Embryonic facial prominence (tissue), 1 donor: Measurements from ENCODE around the gene FBXL5.

Experiments
- DNase-seq: peaks from one replicate; pipeline ENCODE4 v3.0.0-alpha.2; 2016; ENCODE audit errors: extremely low spot score

Gene FBXL5, protein sequence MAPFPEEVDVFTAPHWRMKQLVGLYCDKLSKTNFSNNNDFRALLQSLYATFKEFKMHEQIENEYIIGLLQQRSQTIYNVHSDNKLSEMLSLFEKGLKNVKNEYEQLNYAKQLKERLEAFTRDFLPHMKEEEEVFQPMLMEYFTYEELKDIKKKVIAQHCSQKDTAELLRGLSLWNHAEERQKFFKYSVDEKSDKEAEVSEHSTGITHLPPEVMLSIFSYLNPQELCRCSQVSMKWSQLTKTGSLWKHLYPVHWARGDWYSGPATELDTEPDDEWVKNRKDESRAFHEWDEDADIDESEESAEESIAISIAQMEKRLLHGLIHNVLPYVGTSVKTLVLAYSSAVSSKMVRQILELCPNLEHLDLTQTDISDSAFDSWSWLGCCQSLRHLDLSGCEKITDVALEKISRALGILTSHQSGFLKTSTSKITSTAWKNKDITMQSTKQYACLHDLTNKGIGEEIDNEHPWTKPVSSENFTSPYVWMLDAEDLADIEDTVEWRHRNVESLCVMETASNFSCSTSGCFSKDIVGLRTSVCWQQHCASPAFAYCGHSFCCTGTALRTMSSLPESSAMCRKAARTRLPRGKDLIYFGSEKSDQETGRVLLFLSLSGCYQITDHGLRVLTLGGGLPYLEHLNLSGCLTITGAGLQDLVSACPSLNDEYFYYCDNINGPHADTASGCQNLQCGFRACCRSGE

DNA sequence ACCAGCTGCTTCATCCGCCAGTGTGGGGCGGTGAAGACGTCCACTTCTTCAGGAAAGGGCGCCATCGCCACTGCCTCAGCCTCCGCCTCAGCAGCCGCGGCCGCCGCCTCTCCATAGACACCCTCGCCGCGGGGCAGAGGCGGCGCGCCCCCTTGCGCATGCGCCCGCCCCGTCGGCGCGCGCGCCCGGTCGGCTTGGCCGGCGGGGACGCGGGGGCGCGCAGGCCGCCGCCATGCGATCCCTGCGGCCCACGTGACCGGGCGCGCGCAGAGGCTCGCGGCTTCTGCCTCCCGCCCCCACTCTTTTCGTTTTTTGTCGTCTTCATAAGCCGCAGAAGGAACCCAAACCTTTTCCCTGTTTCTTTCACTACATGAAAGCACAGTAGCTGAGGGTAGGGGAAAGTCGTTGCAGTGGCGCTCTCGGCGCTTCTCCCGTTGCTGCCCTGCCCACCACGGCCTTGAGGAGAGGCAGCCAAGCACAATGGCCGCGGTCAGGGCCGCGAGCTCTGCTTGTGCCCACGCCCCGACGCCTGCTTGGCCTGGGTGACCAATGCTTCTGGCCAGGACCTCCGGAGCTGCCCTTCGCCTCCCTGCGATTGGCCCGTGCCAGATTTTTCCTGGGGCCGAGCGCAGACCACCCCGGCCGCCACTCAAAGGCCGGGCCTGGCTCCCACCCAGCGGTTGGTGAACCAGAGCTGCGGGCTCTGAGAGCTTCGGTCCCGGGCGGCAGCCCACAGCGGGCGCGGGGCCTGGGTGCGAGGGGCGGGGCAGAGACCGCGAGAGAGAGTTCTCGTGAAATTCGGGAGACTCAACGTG lies at the start of gene FBXL5:
FBXL5 (minus strand) TSS at position 135 of the 815 bp plus-strand sequence; CDS start at position 65, 70 bp downstream.
- DNase-seq = peak; percentile 78

DNA sequence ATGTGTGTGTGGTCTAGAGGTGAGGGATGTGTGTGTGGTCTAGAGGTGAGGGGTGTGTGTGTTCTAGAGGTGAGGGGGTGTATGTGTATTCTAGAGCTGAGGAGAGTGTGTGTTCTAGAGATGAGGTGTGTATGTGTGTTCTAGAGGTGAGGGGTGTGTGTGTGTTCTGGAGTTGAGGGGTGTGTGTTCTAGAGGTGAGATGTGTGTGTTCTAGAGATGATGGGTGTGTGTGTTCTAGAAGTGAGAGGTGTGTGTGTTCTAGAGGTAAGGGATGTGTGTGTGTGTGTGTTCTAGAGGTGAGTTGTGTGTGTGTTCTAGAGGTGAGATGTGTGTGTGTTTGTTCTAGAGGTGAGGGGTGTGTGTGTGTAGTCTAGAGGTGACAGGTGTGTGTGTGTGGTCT lies 49.0 kb upstream of the FBXL5 start:
- no peak for DNase-seq

DNA sequence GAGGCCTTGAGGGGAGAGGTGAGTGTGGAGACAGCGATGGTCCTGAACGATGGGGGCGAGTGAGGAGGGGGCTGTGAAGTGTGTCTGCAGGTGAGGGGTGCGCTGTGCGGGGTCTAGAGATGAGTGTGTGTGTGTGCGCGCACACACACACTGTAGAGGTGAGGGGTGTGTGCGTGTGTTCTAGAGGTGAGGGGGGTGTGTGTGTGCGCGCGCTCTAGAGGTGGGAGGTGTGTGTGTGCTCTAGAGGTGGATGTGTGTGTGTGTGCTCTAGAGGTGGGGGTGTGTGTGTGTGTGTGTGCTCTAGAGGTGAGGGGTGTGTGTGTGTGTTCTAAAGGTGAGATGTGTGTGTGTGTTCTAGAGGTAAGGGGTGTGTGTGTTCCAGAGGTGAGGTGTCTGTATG lies 48.3 kb upstream of the FBXL5 start:
- no peak for DNase-seq

DNA sequence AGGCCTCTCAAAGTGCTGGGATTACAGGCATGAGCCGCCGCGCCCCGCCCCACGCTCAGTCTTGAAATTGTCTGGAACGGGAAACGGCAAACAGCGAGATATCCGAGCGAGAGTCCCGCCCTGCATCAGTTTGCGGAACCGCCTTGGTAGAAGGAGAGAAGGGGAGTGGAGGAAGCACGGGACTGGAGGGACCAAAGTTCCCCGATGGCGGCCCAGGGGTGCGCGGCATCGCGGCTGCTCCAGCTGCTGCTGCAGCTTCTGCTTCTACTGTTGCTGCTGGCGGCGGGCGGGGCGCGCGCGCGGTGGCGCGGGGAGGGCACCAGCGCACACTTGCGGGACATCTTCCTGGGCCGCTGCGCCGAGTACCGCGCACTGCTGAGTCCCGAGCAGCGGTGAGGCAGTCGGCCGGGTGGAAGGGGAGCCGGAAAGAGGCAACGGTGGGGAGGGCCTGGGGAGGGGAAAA lies 47.8 kb upstream of the FBXL5 start, which contains the start of gene BST1:
BST1 (plus strand) TSS at position 125 of the 463 bp plus-strand sequence; CDS start at position 205, 80 bp downstream.
- DNase-seq = peak; percentile 19

DNA sequence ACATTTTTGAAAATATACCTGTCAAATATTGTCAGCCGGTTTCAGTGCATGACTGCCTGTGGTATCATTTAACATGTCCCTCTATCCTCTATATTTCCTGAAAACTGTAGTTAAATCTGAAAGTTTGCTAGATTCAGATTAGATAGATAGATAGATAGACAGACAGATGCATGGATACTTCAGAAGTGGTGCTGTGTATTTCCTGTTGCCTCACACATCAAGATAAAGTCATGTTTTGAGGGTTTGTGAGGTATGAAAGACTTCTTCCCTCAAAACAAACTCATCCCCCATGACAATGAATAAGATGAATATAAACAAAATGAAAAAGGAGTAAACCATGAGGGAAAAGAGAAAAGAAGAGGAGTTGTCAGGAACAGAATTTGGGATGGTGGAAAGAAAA lies 41.7 kb upstream of the FBXL5 start:
- no peak for DNase-seq

DNA sequence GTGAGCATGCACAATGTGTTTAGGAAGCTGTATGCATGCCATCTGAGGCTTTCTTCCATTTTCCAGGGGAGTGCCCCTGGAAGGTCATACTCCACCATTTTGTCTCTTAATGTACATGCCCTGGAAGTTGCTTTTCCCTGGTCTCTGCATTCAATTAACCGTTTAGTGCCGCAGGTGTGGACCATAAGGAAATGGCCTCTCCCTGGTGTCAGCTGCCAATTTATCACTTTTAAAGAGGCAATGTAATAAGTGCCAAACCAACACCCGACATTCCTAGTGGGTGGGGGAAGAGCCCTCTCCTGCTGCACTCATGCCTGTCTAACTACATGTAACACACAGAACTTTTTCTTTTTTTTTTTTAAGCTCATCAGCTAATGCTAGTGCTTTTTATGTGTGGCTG lies 40.6 kb upstream of the FBXL5 start:
- DNase-seq = no peak

DNA sequence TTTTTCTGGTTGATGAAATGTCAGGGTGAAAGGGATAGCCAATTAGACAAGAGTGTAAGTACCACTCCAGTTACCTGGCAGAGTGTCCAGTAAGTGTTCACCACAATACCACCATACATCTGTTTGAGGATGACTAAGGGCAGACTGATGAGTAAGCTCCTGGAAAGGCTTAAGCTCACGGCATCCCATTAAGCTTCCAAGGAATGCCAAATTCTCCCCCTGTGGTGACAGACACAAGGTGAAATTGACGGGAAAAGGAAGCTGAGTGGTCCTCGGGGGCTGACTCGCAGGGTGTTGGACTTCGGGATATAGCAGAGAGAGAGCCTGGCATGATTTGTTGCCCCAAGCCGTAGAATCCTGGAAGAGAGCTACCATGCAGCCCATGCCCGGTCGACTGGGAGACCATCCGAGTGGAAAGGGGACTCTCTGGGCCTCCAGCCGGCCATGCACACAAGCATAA lies 40.1 kb upstream of the FBXL5 start:
- DNase-seq = no peak

DNA sequence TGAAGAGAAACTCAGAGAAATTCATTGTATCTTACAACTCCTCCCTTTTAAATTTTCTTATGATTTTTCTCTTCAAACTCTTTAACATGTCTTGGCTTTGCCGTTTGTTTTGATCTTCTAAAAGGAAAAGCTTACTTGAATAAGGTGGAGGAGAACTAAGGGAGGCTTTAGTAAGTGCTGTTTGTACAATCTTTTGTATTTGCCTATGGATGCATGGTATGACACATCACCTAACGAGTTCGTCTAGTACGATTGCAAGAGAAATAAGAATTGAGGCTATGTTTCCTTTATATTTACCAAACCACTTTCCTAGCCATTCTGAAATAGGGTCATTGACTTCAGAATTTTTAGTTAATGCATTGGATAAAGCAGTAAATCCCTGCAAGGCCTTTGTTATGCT lies 39.3 kb upstream of the FBXL5 start:
- no peak for DNase-seq

DNA sequence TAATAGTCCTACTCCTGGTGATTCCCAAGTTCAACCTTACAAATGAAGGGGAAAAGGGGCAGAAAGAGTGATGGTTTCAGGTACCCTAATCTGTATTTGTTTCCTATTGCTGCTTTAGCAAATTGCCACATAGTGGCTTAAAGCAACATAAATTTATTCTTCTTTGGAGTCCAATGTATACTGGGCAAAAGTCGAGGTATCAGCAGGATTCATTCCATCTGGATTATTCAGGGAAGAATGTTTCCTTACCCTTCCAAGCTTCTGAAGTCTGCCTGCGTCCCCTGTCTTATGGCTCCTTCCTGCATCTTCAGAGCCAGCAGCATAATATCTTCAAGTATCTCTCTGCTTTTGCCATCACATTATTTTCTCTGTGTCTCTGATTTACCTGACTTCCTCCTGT lies 37.4 kb upstream of the FBXL5 start:
- DNase-seq = no peak

DNA sequence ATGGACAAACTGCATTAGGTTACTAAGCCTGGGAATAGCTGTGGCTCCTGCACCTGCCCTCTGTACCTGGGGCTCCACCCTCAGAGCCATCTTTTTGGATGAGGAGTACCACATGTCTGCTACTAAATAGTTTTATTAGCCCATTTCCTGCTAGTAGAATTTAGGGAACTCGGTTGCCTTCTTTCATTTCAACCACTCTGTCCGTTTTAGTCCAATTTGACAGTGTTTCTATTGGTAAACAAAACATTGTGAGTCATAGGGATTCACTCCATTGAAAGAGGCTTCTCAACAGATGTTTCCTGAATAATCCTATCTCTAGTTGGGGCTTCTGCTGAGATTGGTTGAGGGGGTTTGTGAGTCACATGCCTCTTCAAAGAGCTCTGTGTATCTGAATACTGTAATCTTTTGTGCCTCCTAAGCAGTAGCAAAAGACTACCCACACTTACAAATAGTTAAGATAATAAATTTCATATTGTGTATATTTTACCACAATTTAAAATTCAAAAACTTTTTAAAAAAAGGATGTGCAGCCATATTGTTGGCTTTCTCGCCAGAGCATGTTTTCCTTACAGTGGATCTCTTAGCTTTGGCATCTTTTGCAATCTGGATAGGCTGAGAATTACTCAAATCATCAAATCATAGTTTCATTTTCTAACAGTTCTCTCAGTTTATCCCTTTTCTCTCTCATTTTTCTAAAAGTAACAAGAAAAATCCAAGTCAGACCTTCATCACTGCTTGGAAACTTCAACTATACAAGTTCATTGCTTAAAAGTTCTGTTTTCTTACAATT lies 36.4 kb upstream of the FBXL5 start:
- no peak for DNase-seq

DNA sequence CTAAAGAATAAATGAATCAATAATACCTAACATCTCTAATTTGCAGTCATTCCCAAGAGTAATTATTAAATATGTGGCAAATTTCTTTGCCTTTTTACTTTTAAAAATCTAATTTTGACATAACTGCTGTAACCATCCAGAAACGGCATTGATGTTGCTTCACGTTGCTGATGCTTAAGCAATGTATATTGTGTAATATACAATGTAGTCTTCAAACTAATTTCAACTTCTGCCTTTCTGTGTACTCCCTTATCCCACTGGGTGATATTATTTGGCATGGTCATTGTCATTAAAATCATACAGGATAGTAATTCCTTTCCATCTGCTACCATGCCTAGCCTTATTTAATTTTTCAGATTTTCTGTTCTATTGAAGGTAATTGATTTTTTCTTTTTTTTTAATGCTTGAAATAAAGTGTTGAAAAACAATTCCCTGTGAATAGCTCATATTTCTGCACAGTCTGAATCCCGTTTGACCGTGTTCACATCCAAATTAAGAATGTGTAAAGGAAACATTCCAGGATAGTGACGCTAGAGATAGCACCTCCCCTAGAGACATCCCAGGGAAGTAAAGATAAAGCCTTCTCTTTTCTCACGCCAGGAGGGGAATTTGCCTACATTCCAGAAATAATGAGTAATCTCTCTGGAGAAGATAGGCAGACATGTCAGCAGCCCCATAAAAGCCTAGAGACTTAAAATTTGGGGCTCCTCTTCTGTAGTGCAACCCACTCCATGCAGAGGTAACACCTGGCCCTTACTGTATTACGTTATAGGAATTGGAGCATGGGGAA lies 35.1 kb upstream of the FBXL5 start:
- DNase-seq = no peak

DNA sequence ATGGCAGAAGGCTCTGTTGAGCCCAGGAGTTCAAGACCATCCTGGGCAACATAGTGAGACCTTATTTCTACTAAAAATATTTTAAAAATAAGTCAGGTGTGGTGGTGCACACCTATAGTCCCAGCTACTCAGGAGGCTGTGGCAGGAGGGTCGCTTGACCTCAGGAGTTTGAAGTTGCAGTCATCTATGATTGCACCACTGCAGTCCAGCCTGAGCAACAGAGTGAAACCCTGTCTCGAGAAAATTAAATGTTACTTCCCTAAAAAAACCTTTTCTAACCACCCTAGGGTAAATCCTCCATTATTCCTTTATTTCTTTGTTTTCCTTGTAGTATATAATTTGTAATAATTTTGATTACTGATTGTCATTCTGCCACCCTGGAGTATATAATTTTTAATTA lies 34.4 kb upstream of the FBXL5 start:
- DNase-seq = no peak

DNA sequence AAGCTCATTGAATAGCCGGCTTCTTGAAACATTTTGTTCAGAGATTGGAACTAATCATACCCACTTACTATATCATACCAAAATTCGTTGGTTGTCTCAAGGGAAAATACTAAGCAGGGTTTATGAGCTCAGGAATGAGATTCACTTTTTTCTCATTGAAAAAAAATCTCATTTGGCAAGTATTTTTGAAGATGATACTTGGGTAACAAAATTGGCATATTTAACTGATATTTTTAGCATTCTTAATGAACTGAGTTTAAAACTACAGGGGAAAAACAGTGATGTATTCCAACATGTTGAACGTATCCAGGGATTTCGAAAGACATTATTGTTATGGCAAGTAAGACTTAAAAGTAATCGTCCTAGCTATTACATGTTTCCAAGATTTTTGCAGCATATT lies 32.9 kb upstream of the FBXL5 start:
- DNase-seq = no peak

DNA sequence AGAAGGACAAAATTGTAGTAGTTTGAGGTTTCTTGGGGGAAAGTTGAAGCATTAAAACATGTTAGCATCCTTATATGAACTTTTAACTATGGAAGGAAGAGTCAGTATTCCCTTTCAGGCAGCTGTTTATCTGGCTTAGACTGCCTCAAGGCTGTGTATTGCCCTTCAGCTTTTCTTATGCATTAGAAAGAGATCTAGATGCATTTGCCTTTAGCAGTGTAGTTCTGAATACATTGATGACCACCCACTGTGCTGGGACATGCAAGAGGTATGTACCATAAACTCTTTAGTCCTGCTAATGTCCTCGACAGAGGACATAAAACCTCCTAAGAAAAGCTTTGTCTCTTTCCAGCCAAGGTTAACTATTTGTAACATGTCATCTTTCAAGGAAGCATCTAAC lies 29.3 kb upstream of the FBXL5 start:
- no peak for DNase-seq

DNA sequence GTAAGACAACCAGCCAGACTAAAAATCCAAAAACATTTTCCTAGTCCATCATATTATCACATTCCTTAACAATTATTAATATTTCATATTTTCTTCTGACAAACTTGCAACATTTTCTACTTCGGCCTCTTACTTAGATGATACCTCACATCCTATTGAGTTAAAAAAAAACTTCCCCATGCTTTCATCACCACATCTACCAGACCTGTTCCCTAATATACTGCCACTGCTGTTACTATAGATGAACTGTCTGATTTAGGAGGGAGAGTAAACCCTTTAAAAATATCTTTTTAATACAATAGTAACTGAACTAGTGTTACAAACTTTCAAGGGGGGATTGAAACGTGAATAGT lies 28.0 kb upstream of the FBXL5 start:
- DNase-seq = no peak

DNA sequence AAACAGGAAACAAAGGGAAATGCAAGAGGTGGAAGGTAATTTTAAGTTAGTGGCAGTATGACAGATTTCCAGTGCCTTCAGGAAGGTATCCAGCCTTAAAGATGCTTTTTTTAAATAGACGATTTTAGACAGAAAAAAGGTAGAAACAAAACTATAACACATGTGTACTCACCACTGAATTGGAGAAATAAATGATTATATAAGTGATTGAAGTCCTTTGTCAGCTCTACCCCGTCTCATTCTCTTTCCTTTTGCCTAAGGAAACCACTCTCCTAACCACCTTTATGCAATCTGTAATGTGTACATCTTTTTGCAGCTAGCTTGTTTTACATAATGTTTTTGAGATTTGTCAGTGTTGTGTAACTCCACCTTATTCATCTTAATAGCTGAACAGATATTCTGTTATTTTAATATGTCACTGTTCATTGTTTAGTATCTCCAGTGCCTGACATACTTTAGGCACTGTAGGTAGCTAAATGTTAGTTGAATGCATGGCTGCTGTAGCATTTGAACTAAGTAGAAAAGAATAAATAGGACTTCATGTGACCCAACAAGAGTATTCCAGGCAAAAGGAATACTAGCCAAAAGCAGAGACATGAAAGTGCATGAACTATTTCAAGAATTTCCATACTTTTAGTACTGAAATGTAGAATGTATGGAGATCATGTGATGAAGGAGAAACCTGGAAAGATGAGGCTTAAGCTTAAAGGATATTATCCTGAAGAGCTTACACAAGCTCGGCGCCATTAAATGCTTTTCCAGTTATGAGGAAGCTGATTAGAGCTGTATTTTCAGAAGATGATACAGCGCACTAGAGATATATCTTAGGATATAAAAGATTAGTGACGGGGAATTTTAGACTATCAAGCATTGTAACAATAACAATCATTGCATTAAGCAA lies 27.3 kb upstream of the FBXL5 start:
- no peak for DNase-seq

DNA sequence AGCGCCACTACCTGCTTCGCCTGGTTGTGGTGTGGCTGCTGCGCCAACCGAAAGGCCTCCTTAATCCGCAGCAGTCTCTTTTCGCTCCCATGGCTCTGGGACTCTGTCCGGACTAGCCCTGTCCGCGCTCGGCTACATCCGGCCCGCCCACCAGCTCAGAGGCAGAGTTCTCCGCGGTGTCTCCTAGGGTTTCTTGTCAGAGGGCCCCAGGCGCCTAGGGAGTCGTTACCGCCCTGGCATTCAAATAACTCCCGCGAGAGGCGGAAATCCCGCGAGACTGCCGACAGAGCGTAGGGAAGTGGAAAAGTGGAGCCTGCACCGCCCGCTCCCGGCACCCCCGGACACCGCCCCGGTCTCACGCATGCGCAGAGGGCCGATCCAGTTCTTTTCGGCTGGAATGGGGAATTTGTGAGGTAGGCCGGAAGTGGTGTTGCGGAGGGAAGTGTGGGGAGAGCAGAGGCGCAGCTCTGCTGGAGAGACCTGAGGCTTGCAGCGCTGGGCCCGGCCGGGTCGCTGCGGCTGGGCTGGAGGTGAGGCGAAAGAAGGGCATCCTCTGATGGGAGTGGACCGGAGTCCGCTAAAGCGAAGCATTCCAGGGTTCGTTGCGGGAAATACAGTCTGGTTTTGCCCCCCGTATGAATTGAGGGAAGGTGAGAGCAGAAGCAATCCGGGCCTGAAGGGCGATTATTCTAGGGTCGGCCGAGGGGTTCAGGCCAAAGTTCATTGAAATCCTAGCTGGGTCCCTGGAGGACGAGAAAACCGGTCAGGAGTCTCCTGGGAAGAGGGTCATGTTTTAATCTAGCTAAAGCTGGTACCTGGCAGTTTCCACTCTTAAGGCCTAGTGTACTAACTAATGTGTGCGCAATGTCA lies 26.4 kb upstream of the FBXL5 start, which contains the start of gene FAM200B:
FAM200B (plus strand) TSS at position 456 of the 870 bp plus-strand sequence. CDS start 5,151 bp downstream, outside the sequence.
- DNase-seq = peak; percentile 95

DNA sequence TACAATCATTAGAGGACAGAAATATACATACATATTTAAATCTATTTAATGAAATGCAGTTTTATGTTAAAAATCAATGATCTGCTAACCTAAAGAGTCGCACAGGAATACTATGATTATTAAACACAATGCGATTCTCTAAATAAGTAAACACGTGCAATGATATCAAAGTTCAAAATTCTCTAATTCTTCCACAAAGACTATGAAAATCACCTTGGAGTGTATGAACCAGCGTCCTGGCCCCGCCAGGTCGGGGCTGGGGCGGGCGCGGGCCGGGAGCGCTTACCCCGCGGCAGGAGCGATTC lies 25.9 kb upstream of the FBXL5 start:
- DNase-seq = no peak
